ENCODE data around the gene ATXN1.

DNA sequence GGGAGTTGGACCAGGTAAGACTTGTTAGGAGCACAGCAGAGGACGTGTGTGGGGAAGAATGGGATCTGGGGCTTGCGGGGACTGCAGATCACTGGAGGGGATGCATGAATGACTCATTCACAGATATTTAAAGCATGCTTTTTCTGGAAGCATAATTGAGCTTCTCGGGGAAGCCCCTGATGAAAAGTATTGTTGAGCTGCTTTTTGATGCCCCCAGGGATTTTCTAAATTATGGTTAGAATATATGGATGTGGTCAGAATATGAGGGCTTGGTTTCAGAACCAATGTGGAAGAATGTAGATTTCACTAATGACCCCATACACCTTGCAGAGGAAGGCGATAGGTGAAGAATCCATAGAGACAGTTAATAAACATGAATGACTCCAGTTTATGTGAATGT lies 486.8 kb downstream of the ATXN1 start:
- TF ChIP-seq, protein P1, sequence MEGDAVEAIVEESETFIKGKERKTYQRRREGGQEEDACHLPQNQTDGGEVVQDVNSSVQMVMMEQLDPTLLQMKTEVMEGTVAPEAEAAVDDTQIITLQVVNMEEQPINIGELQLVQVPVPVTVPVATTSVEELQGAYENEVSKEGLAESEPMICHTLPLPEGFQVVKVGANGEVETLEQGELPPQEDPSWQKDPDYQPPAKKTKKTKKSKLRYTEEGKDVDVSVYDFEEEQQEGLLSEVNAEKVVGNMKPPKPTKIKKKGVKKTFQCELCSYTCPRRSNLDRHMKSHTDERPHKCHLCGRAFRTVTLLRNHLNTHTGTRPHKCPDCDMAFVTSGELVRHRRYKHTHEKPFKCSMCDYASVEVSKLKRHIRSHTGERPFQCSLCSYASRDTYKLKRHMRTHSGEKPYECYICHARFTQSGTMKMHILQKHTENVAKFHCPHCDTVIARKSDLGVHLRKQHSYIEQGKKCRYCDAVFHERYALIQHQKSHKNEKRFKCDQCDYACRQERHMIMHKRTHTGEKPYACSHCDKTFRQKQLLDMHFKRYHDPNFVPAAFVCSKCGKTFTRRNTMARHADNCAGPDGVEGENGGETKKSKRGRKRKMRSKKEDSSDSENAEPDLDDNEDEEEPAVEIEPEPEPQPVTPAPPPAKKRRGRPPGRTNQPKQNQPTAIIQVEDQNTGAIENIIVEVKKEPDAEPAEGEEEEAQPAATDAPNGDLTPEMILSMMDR (conservative IDR thresholded peaks at IDR 0.05; ENCODE audit: low read depth, low read length) = no peak
- no peak for TF ChIP-seq EZH2 (IDR thresholded peaks at IDR 0.05; ENCODE audit: borderline replicate concordance, low read depth, low read length, poor library complexity, severe bottlenecking)
